Activated CD4-positive, alpha-beta memory T cell treated with anti-CD3 and anti-CD28 coated beads for 36 hours (primary cell): ENCODE results near the gene SEMA3B. TPM values are rescaled to one million over a fixed set of nuclear protein-coding genes. Genes with fewer than 3 reads are reported as not detected.
A peak's percentile ranks its signal among the peaks of the same experiment; 100 is the strongest.
"Not testable (repeated sequence)": the region's sequence is repeated elsewhere in the genome, so short reads cannot be mapped to it uniquely, and the experiment has no call there.

Experiments
- CTCF ChIA-PET: fragments of 350-600 bp; sonication (Branson Sonifier 250); formaldehyde crosslinking; loops from one replicate; lab custom pipeline; 2021; ENCODE audit warnings: antibody characterized with exemption, inconsistent platforms; lab: Charles Lee
- POLR2A ChIA-PET: fragments of 350-600 bp; sonication (Branson Sonifier 250); formaldehyde crosslinking; loops from one replicate; lab custom pipeline; 2021; ENCODE audit warnings: antibody characterized with exemption; lab: Charles Lee
- DNase-seq: peaks from one replicate; pipeline ENCODE4 v3.0.0-alpha.2; 2020
- H3K27ac Mint-ChIP-seq: one replicate; pipeline ENCODE4 v1.8.0; 2021; ENCODE audit warnings: mixed read lengths
- H3K27me3 Mint-ChIP-seq: one replicate; pipeline ENCODE4 v1.8.0; 2021; ENCODE audit warnings: mixed read lengths
- H3K36me3 Mint-ChIP-seq: one replicate; pipeline ENCODE4 v1.8.0; 2021; ENCODE audit warnings: mixed read lengths
- H3K4me1 Mint-ChIP-seq: one replicate; pipeline ENCODE4 v1.8.0; 2021; ENCODE audit warnings: low read depth, mixed read lengths
- H3K4me3 Mint-ChIP-seq: one replicate; pipeline ENCODE4 v1.8.0; 2021; ENCODE audit warnings: mild to moderate bottlenecking, mixed read lengths
- H3K9me3 Mint-ChIP-seq: one replicate; pipeline ENCODE4 v1.8.0; 2021; ENCODE audit warnings: mixed read lengths
- intact Hi-C: fragments of 100-400 bp; cut with micrococcal nuclease; formaldehyde crosslinking; loops from one replicate; pipeline ENCODE4 v1.15.1; 2023
- total RNA-seq, 2 experiments: library from RNA; stranded (reverse); gene quantifications; one replicate each; pipeline ENCODE4 v1.2.3, GENCODE V29; 2021

The SEMA3B gene
- total RNA-seq, 2 experiments from 2014 or later: 0.86 to 0.97 TPM

GRCh38 chr3:50273689-50274065 lies 4.7 kb downstream of the SEMA3B start:
- CTCF ChIA-PET: interaction anchor here (1.2 to 5.0 kb wide), 3 partner anchors 38 to 79 kb away, joined by 4 to 45 read pairs (median 10); partner anchors contain the start of gene GNAI2
- Mint-ChIP-seq H3K9me3 (no peaks in the 10 kb centered on the region), H3K27me3 (peaks cover 27% of the 10 kb centered on the region), H3K4me3 (no peak overlapping the region), H3K27ac (no peak overlapping the region), H3K4me1 (peaks cover 32% of the 10 kb centered on the region), H3K36me3 (no peaks in the 10 kb centered on the region)
- intact Hi-C loops: loop anchor here (1.0 to 5.0 kb wide), 8 partner anchors 13 to 151 kb away; partner anchors contain the start of genes HYAL3, IFRD2 and NAA80
- POLR2A ChIA-PET: no interaction called here
- no peak for DNase-seq

GRCh38 chr3:50274371-50275104 lies 5.6 kb downstream of the SEMA3B start:
- ChIA-PET CTCF (interaction anchor here (0.6 to 5.0 kb wide), 18 partner anchors 9 to 154 kb away, joined by 3 to 45 read pairs (median 4); partner anchors contain the start of genes GNAI2, GNAT1, HYAL3 and NAA80), POLR2A (no interaction called here)
- DNase-seq: peak; percentile 88
- H3K4me1 Mint-ChIP-seq: peaks cover 32% of the 10 kb centered on the region
- no peaks in the 10 kb centered on the region for H3K9me3 Mint-ChIP-seq
- peak overlapping the region; percentile 44 for H3K4me3 Mint-ChIP-seq
- H3K27me3 Mint-ChIP-seq: peaks cover 27% of the 10 kb centered on the region
- intact Hi-C loops: loop anchor here (1.0 to 5.0 kb wide), 5 partner anchors 14 to 152 kb away; partner anchors contain the start of genes HYAL3, IFRD2 and NAA80
- no peaks in the 10 kb centered on the region for H3K36me3 Mint-ChIP-seq
- no peak overlapping the region for H3K27ac Mint-ChIP-seq

- peaks cover 27% of the 10 kb centered on the region for H3K27me3 Mint-ChIP-seq
- ChIA-PET CTCF (interaction anchor here (0.6 to 5.0 kb wide), 19 partner anchors 8 to 155 kb away, joined by 3 to 45 read pairs (median 4); partner anchors contain the start of genes GNAT1, HYAL3 and NAA80), POLR2A (no interaction called here)
- H3K9me3 Mint-ChIP-seq: no peaks in the 10 kb centered on the region
- intact Hi-C loops: loop anchor here (2.0 kb wide), 1 partner anchor 23 kb away; the partner anchor contains the start of genes HYAL3 and NAA80
- no peak overlapping the region for H3K27ac Mint-ChIP-seq
- peaks cover 32% of the 10 kb centered on the region for H3K4me1 Mint-ChIP-seq
- no peaks in the 10 kb centered on the region for H3K36me3 Mint-ChIP-seq
- DNase-seq: no peak
- peak overlapping the region; percentile 26 for H3K4me3 Mint-ChIP-seq
Measured at GRCh38 chr3:50275141-50275995, 6.4 kb downstream of the SEMA3B start.

- H3K27me3 Mint-ChIP-seq: peaks cover 27% of the 10 kb centered on the region
- no peaks in the 10 kb centered on the region for H3K9me3 Mint-ChIP-seq
- DNase-seq: peak; percentile 50
- H3K36me3 Mint-ChIP-seq: no peaks in the 10 kb centered on the region
- CTCF ChIA-PET: interaction anchor here (0.7 to 2.7 kb wide), 7 partner anchors 16 to 72 kb away, joined by 3 to 14 read pairs (median 4); partner anchors contain the start of genes GNAI2 and IFRD2
- H3K4me3 Mint-ChIP-seq: peak overlapping the region; percentile 26
- no peak overlapping the region for H3K27ac Mint-ChIP-seq
- intact Hi-C loops: loop anchor here (2.0 kb wide), 1 partner anchor 23 kb away; the partner anchor contains the start of genes HYAL3 and NAA80
- POLR2A ChIA-PET: no interaction called here
- peaks cover 32% of the 10 kb centered on the region for H3K4me1 Mint-ChIP-seq
Measured at GRCh38 chr3:50275996-50276761, 7.2 kb downstream of the SEMA3B start.

- POLR2A ChIA-PET: interaction anchor here (3.1 kb wide), 1 partner anchor 13 kb away, joined by 16 read pairs; no protein-coding TSS in a partner anchor
Measured at GRCh38 chr3:50276762-50277101, 7.8 kb downstream of the SEMA3B start.

GRCh38 chr3:50278123-50278879 lies 9.4 kb downstream of the SEMA3B start:
- intact Hi-C loops: no loop called here
- POLR2A ChIA-PET: interaction anchor here (0.6 to 3.1 kb wide), 3 partner anchors 11 to 49 kb away, joined by 3 to 16 read pairs (median 4); partner anchors contain the start of gene IFRD2
- peaks cover 22% of the 10 kb centered on the region for H3K27me3 Mint-ChIP-seq
- H3K4me3 Mint-ChIP-seq: no peak overlapping the region
- H3K4me1 Mint-ChIP-seq: peaks cover 22% of the 10 kb centered on the region
- H3K27ac Mint-ChIP-seq: no peak overlapping the region
- no peaks in the 10 kb centered on the region for H3K36me3 Mint-ChIP-seq
- DNase-seq: no peak
- H3K9me3 Mint-ChIP-seq: no peaks in the 10 kb centered on the region
- CTCF ChIA-PET: interaction anchor here (0.6 to 1.6 kb wide), 6 partner anchors 14 to 86 kb away, joined by 3 to 6 read pairs (median 3); partner anchors contain the start of gene IFRD2

More at GRCh38 chr3:50276762-50277101, 7.8 kb downstream of the SEMA3B start:
- Mint-ChIP-seq H3K9me3 (no peaks in the 10 kb centered on the region), H3K27ac (no peak overlapping the region), H3K27me3 (peaks cover 27% of the 10 kb centered on the region), H3K4me1 (peaks cover 30% of the 10 kb centered on the region), H3K4me3 (no peak overlapping the region), H3K36me3 (no peaks in the 10 kb centered on the region)
- no peak for DNase-seq
- CTCF ChIA-PET: interaction anchor here (0.6 to 2.7 kb wide), 6 partner anchors 15 to 51 kb away, joined by 3 to 14 read pairs (median 4); partner anchors contain the start of genes GNAI2 and IFRD2
- intact Hi-C loops: no loop called here

GRCh38 chr3:50278880-50279224 lies 9.9 kb downstream of the SEMA3B start, which contains the start of gene LSMEM2:
TSS of gene LSMEM2 (plus strand) at chr3:50279087. CDS start at chr3:50279114, 27 bp downstream.
- no peak within 1 kb of the TSS for H3K27ac Mint-ChIP-seq
- ChIA-PET POLR2A (interaction anchor here (0.6 to 3.1 kb wide), 3 partner anchors 10 to 50 kb away, joined by 3 to 16 read pairs (median 4); partner anchors contain the start of gene IFRD2), CTCF (interaction anchor here (0.6 to 2.1 kb wide), 7 partner anchors 13 to 86 kb away, joined by 3 to 7 read pairs (median 3); partner anchors contain the start of gene IFRD2)
- H3K36me3 Mint-ChIP-seq: no peaks in the 10 kb centered on the region
- no peak within 1 kb of the TSS for H3K4me3 Mint-ChIP-seq
- H3K27me3 Mint-ChIP-seq: peaks cover 21% of the 10 kb centered on the region
- no peaks in the 10 kb centered on the region for H3K9me3 Mint-ChIP-seq
- intact Hi-C loops: no loop called here
- no peak for DNase-seq
- H3K4me1 Mint-ChIP-seq: peaks cover 20% of the 10 kb centered on the region

- no peak for DNase-seq
- ChIA-PET POLR2A (interaction anchor here (1.7 to 3.1 kb wide), 2 partner anchors 10 to 13 kb away, joined by 4 to 16 read pairs; partner anchors contain the start of gene IFRD2), CTCF (interaction anchor here (0.8 to 2.1 kb wide), 6 partner anchors 13 to 85 kb away, joined by 3 to 7 read pairs (median 4); partner anchors contain the start of gene IFRD2)
- Mint-ChIP-seq H3K27me3 (peaks cover 16% of the 10 kb centered on the region), H3K27ac (no peak overlapping the region), H3K9me3 (no peaks in the 10 kb centered on the region), H3K4me1 (peaks cover 14% of the 10 kb centered on the region), H3K4me3 (no peak overlapping the region), H3K36me3 (no peaks in the 10 kb centered on the region)
- intact Hi-C loops: no loop called here
Measured at GRCh38 chr3:50279255-50280016, 10.5 kb downstream of the SEMA3B start.

GRCh38 chr3:50284121-50284520 lies 15.2 kb downstream of the SEMA3B start:
- peaks cover 14% of the 10 kb centered on the region for H3K36me3 Mint-ChIP-seq
- H3K4me1 Mint-ChIP-seq, H3K27me3 Mint-ChIP-seq, H3K9me3 Mint-ChIP-seq, H3K27ac Mint-ChIP-seq, H3K4me3 Mint-ChIP-seq, DNase-seq, intact Hi-C loops: not testable (repeated sequence)
- CTCF ChIA-PET: interaction anchor here (0.6 to 1.4 kb wide), 3 partner anchors 10 to 445 kb away, joined by 3 read pairs; no protein-coding TSS in a partner anchor
- POLR2A ChIA-PET: interaction anchor here (0.8 to 1.3 kb wide), 2 partner anchors 8 to 13 kb away, joined by 3 read pairs; partner anchors contain the start of gene IFRD2
